Measurements from ENCODE around the gene TFB1M.

- TF ChIP-seq, protein P1, sequence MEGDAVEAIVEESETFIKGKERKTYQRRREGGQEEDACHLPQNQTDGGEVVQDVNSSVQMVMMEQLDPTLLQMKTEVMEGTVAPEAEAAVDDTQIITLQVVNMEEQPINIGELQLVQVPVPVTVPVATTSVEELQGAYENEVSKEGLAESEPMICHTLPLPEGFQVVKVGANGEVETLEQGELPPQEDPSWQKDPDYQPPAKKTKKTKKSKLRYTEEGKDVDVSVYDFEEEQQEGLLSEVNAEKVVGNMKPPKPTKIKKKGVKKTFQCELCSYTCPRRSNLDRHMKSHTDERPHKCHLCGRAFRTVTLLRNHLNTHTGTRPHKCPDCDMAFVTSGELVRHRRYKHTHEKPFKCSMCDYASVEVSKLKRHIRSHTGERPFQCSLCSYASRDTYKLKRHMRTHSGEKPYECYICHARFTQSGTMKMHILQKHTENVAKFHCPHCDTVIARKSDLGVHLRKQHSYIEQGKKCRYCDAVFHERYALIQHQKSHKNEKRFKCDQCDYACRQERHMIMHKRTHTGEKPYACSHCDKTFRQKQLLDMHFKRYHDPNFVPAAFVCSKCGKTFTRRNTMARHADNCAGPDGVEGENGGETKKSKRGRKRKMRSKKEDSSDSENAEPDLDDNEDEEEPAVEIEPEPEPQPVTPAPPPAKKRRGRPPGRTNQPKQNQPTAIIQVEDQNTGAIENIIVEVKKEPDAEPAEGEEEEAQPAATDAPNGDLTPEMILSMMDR (IDR thresholded peaks at IDR 0.05) = no peak
- TF ChIP-seq ZFX (IDR thresholded peaks at IDR 0.05; ENCODE audit: borderline replicate concordance) = no peak
These were observed 15.9 kb upstream of the TFB1M start for GRCh38 chr6:155330133-155330734.

All from 22Rv1 (cell line).